K562 (cell line): ENCODE results near the gene CXCL12. TPM values are rescaled to one million over a fixed set of nuclear protein-coding genes. Genes with fewer than 3 reads are reported as not detected.

Source experiments
- ATAC-seq: fragments of 200-7000 bp; cut with Tn5 transposase; 3 replicates; pipeline ENCODE4 v1.9.1; 2020; ENCODE audit warnings: moderate library complexity
- BruUV-seq: library from RNA; stranded (reverse); fragments of 400-500 nt; replicated peaks from 2 replicates; lab custom pipeline; 2021; lab: Mats Ljungman, UMichigan
- CTCF ChIA-PET: fragments of 300-600 bp; formaldehyde crosslinking; extraction: SDS; loops from one replicate; lab custom pipeline; 2021; ENCODE audit warnings: low intra/inter-chr PET ratio; lab: Yijun Ruan, JAX
- POLR2A ChIA-PET: fragments of 300-600, 350-650 bp; sonication (Branson Sonifier 250); formaldehyde crosslinking; extraction: SDS; loops from one replicate; lab custom pipeline; 2021; ENCODE audit warnings: antibody characterized with exemption, inconsistent platforms; lab: Yijun Ruan, JAX
- DNase-seq, 4 experiments: peaks; one replicate each; pipeline versions ENCODE4 v3.0.0 to v3.0.0-alpha.2; 2011 to 2018; ENCODE audit warnings: low spot score in 3 of 4, mixed read lengths in 3 of 4; ENCODE audit errors: extremely low read depth in 1 of 4
- FAIRE-seq: peaks from 2 replicates; lab custom pipeline; 2011; peaks lifted over from hg19 to GRCh38; lab: Jason Lieb, UNC
- H2AFZ ChIP-seq: 2 replicates; pipeline ENCODE4 v1.6.0; 2011; ENCODE audit warnings: low read depth, low read length, control low read depth, inconsistent platforms
- H3K27ac ChIP-seq: fragments of 200-600 bp; 3 replicates; pipeline ENCODE4 v1.8.0; 2011; ENCODE audit warnings: low read depth, mild to moderate bottlenecking, control low read depth, inconsistent platforms, low read length, moderate library complexity, mixed read lengths; ENCODE audit errors: extremely low read depth
- H3K27me3 ChIP-seq, 2 experiments: fragments of 300-600 bp in 1 of 2; 2 replicates in 1 of 2; 3 replicates in 1 of 2; pipeline versions ENCODE4 v1.6.0 to v1.8.0; 2011; ENCODE audit warnings: inconsistent platforms in 2 of 2, low read length in 2 of 2, mild to moderate bottlenecking in 1 of 2, mixed read lengths in 1 of 2, moderate library complexity in 1 of 2; ENCODE audit not compliant: control insufficient read depth in 2 of 2, insufficient read depth in 2 of 2
- H3K36me3 ChIP-seq: fragments of 300-600 bp; 3 replicates; pipeline ENCODE4 v1.8.0; 2011; ENCODE audit warnings: mild to moderate bottlenecking, low read length, inconsistent platforms; ENCODE audit not compliant: control insufficient read depth, insufficient read depth
- H3K4me1 ChIP-seq, 2 experiments: fragments of 200-600 bp in 1 of 2; replicated peaks in 1 of 2; 2 replicates in 1 of 2; 3 replicates in 1 of 2; pipeline versions ENCODE4 v1.5.1 to v1.8.0; 2011; ENCODE audit warnings: inconsistent platforms in 2 of 2, low read length in 2 of 2, mild to moderate bottlenecking in 1 of 2, mixed read lengths in 1 of 2, moderate library complexity in 1 of 2; ENCODE audit not compliant: control insufficient read depth in 2 of 2, insufficient read depth in 2 of 2
- H3K4me2 ChIP-seq: 2 replicates; pipeline ENCODE4 v1.6.1; 2011; ENCODE audit warnings: low read length, control low read depth, inconsistent platforms, mixed read lengths; ENCODE audit not compliant: insufficient read depth
- H3K4me3 ChIP-seq: fragments of 200-600 bp; sonication (generic), shearing (Covaris generic); 2 replicates; pipeline ENCODE4 v1.5.1; 2016; ENCODE audit warnings: control low read depth, inconsistent platforms
- H3K79me2 ChIP-seq: fragments of 200-600 bp; 3 replicates; pipeline ENCODE4 v1.8.0; 2011; ENCODE audit warnings: low read length, inconsistent platforms; ENCODE audit not compliant: control insufficient read depth, insufficient read depth
- H3K9ac ChIP-seq, 2 experiments: 2 replicates each; pipeline versions ENCODE4 v1.6.0 to v1.6.1; 2011; ENCODE audit warnings: low read depth in 2 of 2, low read length in 2 of 2, control low read depth in 1 of 2, inconsistent platforms in 1 of 2, mild to moderate bottlenecking in 1 of 2, mixed read lengths in 1 of 2; ENCODE audit not compliant: insufficient read depth in 1 of 2
- H3K9me1 ChIP-seq: one replicate; pipeline ENCODE4 v1.6.0; 2011; ENCODE audit warnings: inconsistent platforms, mild to moderate bottlenecking, low read length, moderate library complexity; ENCODE audit not compliant: control insufficient read depth, insufficient read depth
- H3K9me3 ChIP-seq: replicated peaks from 2 replicates; pipeline ENCODE4 v1.5.1; 2011; ENCODE audit warnings: low read depth, low read length, inconsistent platforms; ENCODE audit not compliant: control insufficient read depth, insufficient read depth
- H4K20me1 ChIP-seq: replicated peaks from 2 replicates; pipeline ENCODE4 v1.6.1; 2011; ENCODE audit warnings: low read length, inconsistent platforms, mixed read lengths; ENCODE audit not compliant: control insufficient read depth, insufficient read depth
- ELF2 ChIP-seq: fragments of 250-450 bp; sonication (Bioruptor Pico); IDR thresholded peaks from 2 replicates; pipeline ENCODE4 v1.5.0; 2021; ENCODE audit warnings: mild to moderate bottlenecking
- ETV1 ChIP-seq: fragments of 450-650 bp; conservative IDR thresholded peaks from 2 replicates; pipeline ENCODE4 v1.6.1; 2016; ENCODE audit warnings: missing genetic modification characterization, control low read depth, low read depth, missing compliant biosample characterization
- REST ChIP-seq, 2 experiments: fragments of 450-650 bp; formaldehyde crosslinking in 1 of 2; IDR thresholded peaks; 2 replicates each; pipeline versions ENCODE4 v1.4.0 to v1.6.1; 2014 to 2020; ENCODE audit warnings: mild to moderate bottlenecking in 2 of 2, borderline replicate concordance in 1 of 2, low read depth in 1 of 2
- WGBS: fragments of 100-300 bp; shearing (Covaris generic); methylation state at CpG from one replicate; pipeline ENCODE4 v1.1.6; 2016; ENCODE audit warnings: low coverage, mixed read lengths; ENCODE audit not compliant: insufficient coverage; ENCODE audit errors: missing lambda C conversion rate; 5-methylcytosine and 5-hydroxymethylcytosine counted together
- in situ Hi-C: fragments of 300-500 bp; cut with MboI; formaldehyde crosslinking; loops from 4 replicates; pipeline ENCODE4 v1.15.0; 2018; ENCODE audit warnings: inconsistent platforms, mixed read lengths
- intact Hi-C: fragments of 100-400 bp; cut with micrococcal nuclease; formaldehyde crosslinking; loops from 2 replicates; pipeline ENCODE4 v1.14.2; 2022
- polyA plus RNA-seq, 8 experiments: library from polyadenylated mRNA; depleted of rRNA in 4 of 8; stranded (reverse) in 5 of 8; unstranded in 3 of 8; fragments of >200 nt; fragmentation: Nextera tagmentation in 2 of 8; fragmentation: Illumina TruSeq in 1 of 8; extraction: Ambion mirVana in 2 of 8; extraction: Trizol in 1 of 8; gene quantifications; 2 replicates each; pipeline versions ENCODE4 v1.2.1 to v1.2.3, GENCODE V29; 2011 to 2014; ENCODE audit warnings: inconsistent platforms in 1 of 8, missing spikeins in 1 of 8
- total RNA-seq, 7 experiments: library from RNA; depleted of rRNA in 6 of 7; stranded (reverse); fragments of >200 nt in 6 of 7; fragmentation: Illumina TruSeq in 2 of 7; extraction: Trizol in 2 of 7; gene quantifications; 2 replicates each; pipeline versions ENCODE4 v1.2.1 to v1.2.3, GENCODE V29; 2011 to 2021; ENCODE audit warnings: low replicate concordance in 1 of 7

The CXCL12 gene
- total and polyA plus RNA-seq, 9 of the 15 experiments (the other 6 are each of a cell fraction or from before 2014, with no cell fraction given): 0.18 TPM; not detected in 8

GRCh38 chr10:44417761-44418160 is 32.9 kb upstream of the CXCL12 start (continued):
- no peak for TF ChIP-seq REST (IDR thresholded peaks at IDR 0.05; ENCODE audit: borderline replicate concordance)
- TF ChIP-seq REST (CRISPR knock-in tag; IDR thresholded peaks at IDR 0.05; ENCODE audit: low read depth): no peak

- Histone ChIP-seq H2AFZ (no peak overlapping the region), H3K27me3 (peaks cover 0 to 5% of the 10 kb centered on the region in 2 experiments; a peak in 2 of 5 replicates), H3K36me3 (no peaks in the 10 kb centered on the region), H3K4me1 (no peaks in the 10 kb centered on the region), H3K4me3 (no peak overlapping the region), H3K4me2 (no peak overlapping the region), H3K79me2 (no peaks in the 10 kb centered on the region), H3K9me1 (no peaks in the 10 kb centered on the region), H3K27ac (no peak overlapping the region), H3K9me3 (no peaks in the 10 kb centered on the region), H3K9ac (no peak overlapping the region), H4K20me1 (no peaks in the 10 kb centered on the region)
- TF ChIP-seq ETV1 (tag) (no peak), ELF2 (CRISPR knock-in tag) (no peak)
- no TSS peak for BruUV-seq
- intact Hi-C loops: no loop called here
- ATAC-seq (no peak), DNase-seq (no peak), FAIRE-seq (no peak)
- ChIA-PET CTCF (no interaction called here), POLR2A (no interaction called here)
- in situ Hi-C loops: no loop called here
- WGBS: 0% methylated on average over 2 of the region's 2 CpGs
Observed at GRCh38 chr10:44416936-44417335, 32.0 kb upstream of the CXCL12 start.
